CD4-positive, alpha-beta T cell (primary cell): ENCODE results near the gene BTN2A1. TPM values are rescaled to one million over a fixed set of nuclear protein-coding genes. Genes with fewer than 3 reads are reported as not detected.

Source experiments
- ATAC-seq: fragments of 200-7000 bp; cut with Tn5 transposase; one replicate; pipeline ENCODE4 v1.10.0; 2022; ENCODE audit warnings: mild to moderate bottlenecking; ENCODE audit not compliant: poor library complexity
- CTCF ChIA-PET: fragments of 350-600 bp; sonication (Branson Sonifier 250); formaldehyde crosslinking; loops from one replicate; lab custom pipeline; 2021; ENCODE audit warnings: antibody characterized with exemption, inconsistent platforms; lab: Charles Lee
- POLR2A ChIA-PET: fragments of 350-600 bp; sonication (Branson Sonifier 250); formaldehyde crosslinking; loops from one replicate; lab custom pipeline; 2021; ENCODE audit warnings: antibody characterized with exemption, inconsistent platforms; lab: Charles Lee
- DNase-seq, 14 experiments: peaks; one replicate each; pipeline ENCODE4 v3.0.0-alpha.2; 2013 to 2020; ENCODE audit warnings: mixed read lengths in 2 of 14
- H3K27ac ChIP-seq, 2 donors: one replicate each; pipeline versions ENCODE4 v1.5.1 to v1.7.0; 2013; ENCODE audit warnings: low read length in 2 of 2, low read depth in 1 of 2, mild to moderate bottlenecking in 1 of 2
- H3K27me3 ChIP-seq, 2 experiments: 1 replicate in 1 of 2; 2 replicates in 1 of 2; pipeline versions ENCODE4 v1.6.1 to v1.7.0; 2013; ENCODE audit warnings: low read length in 2 of 2, control low read depth in 1 of 2, mild to moderate bottlenecking in 1 of 2, moderate library complexity in 1 of 2; ENCODE audit not compliant: insufficient read depth in 2 of 2, control insufficient read depth in 1 of 2
- H3K36me3 ChIP-seq: one replicate; pipeline ENCODE4 v1.6.1; 2013; ENCODE audit warnings: low read length, control low read depth; ENCODE audit not compliant: insufficient read depth
- H3K4me1 ChIP-seq: one replicate; pipeline ENCODE4 v1.6.1; 2013; ENCODE audit warnings: low read length, control low read depth; ENCODE audit not compliant: insufficient read depth
- H3K4me3 ChIP-seq: one replicate; pipeline ENCODE4 v1.5.1; 2013; ENCODE audit warnings: mild to moderate bottlenecking, low read length, moderate library complexity
- H3K9me3 ChIP-seq, 2 experiments: 1 replicate in 1 of 2; 2 replicates in 1 of 2; pipeline versions ENCODE4 v1.6.1 to v1.7.0; 2013; ENCODE audit warnings: low read length in 2 of 2, mild to moderate bottlenecking in 2 of 2, control low read depth in 1 of 2, moderate library complexity in 1 of 2; ENCODE audit not compliant: control insufficient read depth in 1 of 2, insufficient read depth in 1 of 2
- H3K27ac Mint-ChIP-seq: one replicate; pipeline ENCODE4 v1.8.0; 2020; ENCODE audit warnings: mixed read lengths
- H3K27me3 Mint-ChIP-seq: one replicate; pipeline ENCODE4 v1.8.0; 2021; ENCODE audit warnings: mixed read lengths
- H3K36me3 Mint-ChIP-seq: one replicate; pipeline ENCODE4 v1.8.0; 2021; ENCODE audit warnings: low read depth, mixed read lengths
- H3K4me1 Mint-ChIP-seq: one replicate; pipeline ENCODE4 v1.8.0; 2021; ENCODE audit warnings: low read depth, mixed read lengths
- H3K4me3 Mint-ChIP-seq: one replicate; pipeline ENCODE4 v1.8.0; 2020; ENCODE audit warnings: mild to moderate bottlenecking, mixed read lengths
- H3K9me3 Mint-ChIP-seq: one replicate; pipeline ENCODE4 v1.8.0; 2020; ENCODE audit warnings: mixed read lengths
- CTCF ChIP-seq: fragments of 200-600 bp; IDR thresholded peaks from one replicate; pipeline ENCODE4 v1.8.0; 2022; ENCODE audit warnings: antibody characterized with exemption, mild to moderate bottlenecking
- intact Hi-C, 2 experiments: fragments of 100-400 bp; cut with DNase I in 1 of 2; cut with micrococcal nuclease in 1 of 2; formaldehyde crosslinking; loops; one replicate each; pipeline versions ENCODE4 v1.15.1 to v1.9.0; 2023 to 2025; cut with DNase I, micrococcal nuclease
- total RNA-seq, 174 experiments: library from RNA in 2 of 174; stranded (reverse) in 2 of 174; gene quantifications; one replicate each; pipeline ENCODE4 v1.2.3 and lab custom pipeline; 2021 to 2026

Gene BTN2A1
- total RNA-seq, 2 experiments from 2014 or later: 16.2 to 17.5 TPM

- Mint-ChIP-seq H3K9me3 (no peaks in the 10 kb centered on the region), H3K4me3 (peak within 1 kb of the TSS; percentile 25), H3K4me1 (peaks cover 16% of the 10 kb centered on the region), H3K36me3 (no peaks in the 10 kb centered on the region), H3K27ac (no peak within 1 kb of the TSS), H3K27me3 (peaks cover 33% of the 10 kb centered on the region)
- ChIA-PET CTCF (no interaction called here), POLR2A (interaction anchor here (0.7 to 1.2 kb wide), 3 partner anchors 26 to 158 kb away, joined by 3 to 4 read pairs (median 3); no protein-coding TSS in a partner anchor)
- Histone ChIP-seq H3K4me3 (no peak within 1 kb of the TSS), H3K27me3 (peaks cover 5 to 24% of the 10 kb centered on the region in 2 experiments), H3K9me3 (peaks cover 0 to 5% of the 10 kb centered on the region in 2 experiments), H3K27ac (no peak within 1 kb of the TSS), H3K4me1 (peaks cover 13% of the 10 kb centered on the region), H3K36me3 (no peaks in the 10 kb centered on the region)
- no peak for DNase-seq
- no peak for TF ChIP-seq CTCF
- intact Hi-C loops: no loop called here
- ATAC-seq: no peak
Observed at GRCh38 chr6:26500102-26500501, 42.3 kb downstream of the BTN2A1 start, which contains the start of gene BTN1A1. BTN1A1 (plus strand) TSS chr6:26500303; CDS start chr6:26501287, 984 bp downstream.

DNA sequence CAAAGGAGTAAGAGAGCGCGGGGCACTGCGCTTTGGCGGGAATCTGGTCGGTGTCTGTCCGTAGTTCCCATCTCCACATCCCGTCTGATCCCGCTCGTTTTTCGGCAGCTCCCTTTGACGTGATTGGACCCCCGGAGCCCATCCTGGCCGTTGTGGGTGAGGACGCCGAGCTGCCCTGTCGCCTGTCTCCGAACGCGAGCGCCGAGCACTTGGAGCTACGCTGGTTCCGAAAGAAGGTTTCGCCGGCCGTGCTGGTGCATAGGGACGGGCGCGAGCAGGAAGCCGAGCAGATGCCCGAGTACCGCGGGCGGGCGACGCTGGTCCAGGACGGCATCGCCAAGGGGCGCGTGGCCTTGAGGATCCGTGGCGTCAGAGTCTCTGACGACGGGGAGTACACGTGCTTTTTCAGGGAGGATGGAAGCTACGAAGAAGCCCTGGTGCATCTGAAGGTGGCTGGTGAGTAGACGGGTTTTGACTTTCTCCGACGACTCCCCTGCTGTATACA, 43.8 kb downstream of the BTN2A1 start:
- peaks cover 0 to 5% of the 10 kb centered on the region in 2 experiments for H3K9me3 ChIP-seq
- ChIA-PET CTCF (interaction anchor here (0.6 to 1.2 kb wide), 2 partner anchors 30 to 67 kb away, joined by 3 read pairs; no protein-coding TSS in a partner anchor), POLR2A (interaction anchor here (0.7 to 3.8 kb wide), 11 partner anchors 17 to 343 kb away, joined by 3 to 25 read pairs (median 4); partner anchors contain the start of gene HMGN4)
- DNase-seq: peak in 13 of 14 experiments; percentile 3 to 68 (median 30)
- Mint-ChIP-seq H3K27ac (no peak overlapping the region), H3K27me3 (peaks cover 40% of the 10 kb centered on the region), H3K4me3 (peak overlapping the region; percentile 82), H3K9me3 (no peaks in the 10 kb centered on the region), H3K36me3 (no peaks in the 10 kb centered on the region), H3K4me1 (peaks cover 16% of the 10 kb centered on the region)
- no peak overlapping the region for H3K27ac ChIP-seq
- TF ChIP-seq CTCF: no peak
- ATAC-seq: peak; percentile 73
- H3K4me3 ChIP-seq: peak overlapping the region; percentile 50
- H3K27me3 ChIP-seq: peaks cover 5 to 25% of the 10 kb centered on the region in 2 experiments
- intact Hi-C loops: no loop called here
- peaks cover 13% of the 10 kb centered on the region for H3K4me1 ChIP-seq
- no peaks in the 10 kb centered on the region for H3K36me3 ChIP-seq

- Mint-ChIP-seq H3K4me1 (peaks cover 16% of the 10 kb centered on the region), H3K36me3 (no peaks in the 10 kb centered on the region), H3K9me3 (no peaks in the 10 kb centered on the region), H3K27me3 (peaks cover 40% of the 10 kb centered on the region), H3K4me3 (peak overlapping the region; percentile 82), H3K27ac (no peak overlapping the region)
- peak in 1 of 14 experiments; percentile 8 for DNase-seq
- ChIA-PET POLR2A (interaction anchor here (0.9 to 3.8 kb wide), 6 partner anchors 17 to 35 kb away, joined by 3 to 25 read pairs (median 5); partner anchors contain the start of gene HMGN4), CTCF (interaction anchor here (1.2 kb wide), 1 partner anchor 31 kb away, joined by 3 read pairs; no protein-coding TSS in a partner anchor)
- H3K9me3 ChIP-seq: peaks cover 0 to 5% of the 10 kb centered on the region in 2 experiments
- H3K4me3 ChIP-seq: peak overlapping the region; percentile 50
- no peak for TF ChIP-seq CTCF
- peaks cover 13% of the 10 kb centered on the region for H3K4me1 ChIP-seq
- H3K27ac ChIP-seq: no peak overlapping the region
- no peaks in the 10 kb centered on the region for H3K36me3 ChIP-seq
- intact Hi-C loops: no loop called here
- H3K27me3 ChIP-seq: peaks cover 5 to 25% of the 10 kb centered on the region in 2 experiments
- ATAC-seq: peak; percentile 32
Observed at GRCh38 chr6:26502165-26502564, 44.4 kb downstream of the BTN2A1 start.
